CD14-positive monocyte (primary cell): ENCODE measurements around the gene SLC25A22. TPM values are rescaled to one million over a fixed set of nuclear protein-coding genes. Genes with fewer than 3 reads are reported as not detected.

Experiments
- DNase-seq, 3 donors: peaks; one replicate each; pipeline ENCODE4 v3.0.0-alpha.2; 2011 to 2022
- H2AFZ ChIP-seq: 2 replicates; pipeline ENCODE4 v1.6.0; 2012; ENCODE audit warnings: mild to moderate bottlenecking, low read depth, low read length, inconsistent platforms; ENCODE audit not compliant: insufficient read depth, poor library complexity, severe bottlenecking
- H3K27ac ChIP-seq, 2 donors: 1 replicate in 1 of 2; 2 replicates in 1 of 2; pipeline ENCODE4 v1.5.1; 2012 to 2013; ENCODE audit warnings: low read length in 2 of 2, control low read depth in 1 of 2, inconsistent platforms in 1 of 2, low read depth in 1 of 2, mild to moderate bottlenecking in 1 of 2
- H3K27me3 ChIP-seq, 2 donors: one replicate each; pipeline versions ENCODE4 v1.6.0 to v1.6.1; 2011 to 2013; ENCODE audit warnings: low read length in 2 of 2; ENCODE audit not compliant: control insufficient read depth in 2 of 2, insufficient read depth in 2 of 2
- H3K36me3 ChIP-seq, 2 donors: replicated peaks in 1 of 2; 1 replicate in 1 of 2; 2 replicates in 1 of 2; pipeline versions ENCODE4 v1.5.1 to v1.6.1; 2012 to 2013; ENCODE audit warnings: low read length in 2 of 2, control low read depth in 1 of 2, inconsistent platforms in 1 of 2, mild to moderate bottlenecking in 1 of 2; ENCODE audit not compliant: insufficient read depth in 2 of 2, control insufficient read depth in 1 of 2
- H3K4me1 ChIP-seq, 2 donors: 1 replicate in 1 of 2; 2 replicates in 1 of 2; pipeline versions ENCODE4 v1.5.1 to v1.6.1; 2012 to 2013; ENCODE audit warnings: low read length in 2 of 2, control low read depth in 1 of 2, inconsistent platforms in 1 of 2, mild to moderate bottlenecking in 1 of 2, moderate library complexity in 1 of 2; ENCODE audit not compliant: insufficient read depth in 2 of 2, control insufficient read depth in 1 of 2
- H3K4me2 ChIP-seq: replicated peaks from 2 replicates; pipeline ENCODE3; 2012; ENCODE audit warnings: low read length, moderate library complexity, mild to moderate bottlenecking; ENCODE audit not compliant: poor library complexity, severe bottlenecking; ENCODE audit errors: extremely low read depth
- H3K4me3 ChIP-seq, 3 experiments: fragments of 200-600 bp in 1 of 3; sonication (generic) in 1 of 3; replicated peaks in 1 of 3; 1 replicate in 2 of 3; 2 replicates in 1 of 3; pipeline ENCODE4 v1.5.1; 2011 to 2013; ENCODE audit warnings: low read length in 3 of 3, mild to moderate bottlenecking in 3 of 3, control low read depth in 2 of 3, low read depth in 2 of 3, inconsistent platforms in 1 of 3, moderate library complexity in 1 of 3
- H3K79me2 ChIP-seq: 2 replicates; pipeline ENCODE4 v1.6.0; 2012; ENCODE audit warnings: mild to moderate bottlenecking, control low read depth, inconsistent platforms, low read length, moderate library complexity; ENCODE audit not compliant: insufficient read depth
- H3K9ac ChIP-seq: 2 replicates; pipeline ENCODE4 v1.6.0; 2017; ENCODE audit warnings: low read length, mild to moderate bottlenecking; ENCODE audit not compliant: insufficient read depth, poor library complexity, severe bottlenecking
- H3K9me3 ChIP-seq, 2 donors: replicated peaks in 1 of 2; 1 replicate in 1 of 2; 2 replicates in 1 of 2; pipeline versions ENCODE4 v1.5.1 to v1.6.1; 2012 to 2013; ENCODE audit warnings: low read length in 2 of 2, control low read depth in 1 of 2; ENCODE audit not compliant: control insufficient read depth in 1 of 2, insufficient read depth in 1 of 2
- H4K20me1 ChIP-seq: 2 replicates; pipeline ENCODE4 v1.6.0; 2012; ENCODE audit warnings: mild to moderate bottlenecking, low read length, control low read depth, moderate library complexity; ENCODE audit not compliant: insufficient read depth
- H3K27ac Mint-ChIP-seq, 7 donors: one replicate each; pipeline ENCODE4 v1.8.0; 2020; ENCODE audit warnings: mild to moderate bottlenecking in 7 of 7, mixed read lengths in 7 of 7, moderate library complexity in 6 of 7, inconsistent platforms in 2 of 7
- H3K27me3 Mint-ChIP-seq, 3 donors: one replicate each; pipeline ENCODE4 v1.8.0; 2021 to 2022; ENCODE audit warnings: low read depth in 3 of 3, mild to moderate bottlenecking in 3 of 3, mixed read lengths in 3 of 3, moderate library complexity in 3 of 3, inconsistent platforms in 1 of 3
- H3K36me3 Mint-ChIP-seq, 2 donors: one replicate each; pipeline ENCODE4 v1.8.0; 2020; ENCODE audit warnings: mixed read lengths in 2 of 2, inconsistent platforms in 1 of 2, mild to moderate bottlenecking in 1 of 2
- H3K4me1 Mint-ChIP-seq: one replicate; pipeline ENCODE4 v1.8.0; 2020; ENCODE audit warnings: mild to moderate bottlenecking, mixed read lengths
- H3K4me3 Mint-ChIP-seq, 2 donors: one replicate each; pipeline ENCODE4 v1.8.0; 2020; ENCODE audit warnings: mild to moderate bottlenecking in 2 of 2, mixed read lengths in 2 of 2, moderate library complexity in 1 of 2
- H3K9me3 Mint-ChIP-seq, 7 donors: one replicate each; pipeline ENCODE4 v1.8.0; 2020 to 2022; ENCODE audit warnings: mixed read lengths in 7 of 7, mild to moderate bottlenecking in 6 of 7, moderate library complexity in 6 of 7, inconsistent platforms in 2 of 7
- WGBS: methylation state at CpG from one replicate; pipeline ENCODE4 v1.1.5; 2013; ENCODE audit warnings: missing lambda C conversion rate; ENCODE audit not compliant: insufficient coverage; 5-methylcytosine and 5-hydroxymethylcytosine counted together
- intact Hi-C, 2 donors: fragments of 100-400 bp; cut with micrococcal nuclease; formaldehyde crosslinking; loops; one replicate each; pipeline versions ENCODE4 v1.15.0 to v1.15.1; 2023
- polyA plus RNA-seq, 3 donors: library from polyadenylated mRNA; depleted of rRNA in 1 of 3; unstranded in 2 of 3; stranded (reverse) in 1 of 3; fragments of 300-500 nt in 2 of 3; fragments of >200 nt in 1 of 3; fragmentation: Illumina TruSeq in 2 of 3; gene quantifications; 1 replicate in 2 of 3; 2 replicates in 1 of 3; pipeline ENCODE4 v1.2.3, GENCODE V29; 2012 to 2021
- TF ChIP-seq, protein P1 (sequence below): fragments of 200-600 bp; IDR thresholded peaks from one replicate; pipeline ENCODE4 v1.8.0; 2022; ENCODE audit warnings: antibody characterized with exemption, mild to moderate bottlenecking

Gene SLC25A22
- polyA plus RNA-seq, 3 donors, result 4.4 to 20.9 (median 5.6) TPM

DNA sequence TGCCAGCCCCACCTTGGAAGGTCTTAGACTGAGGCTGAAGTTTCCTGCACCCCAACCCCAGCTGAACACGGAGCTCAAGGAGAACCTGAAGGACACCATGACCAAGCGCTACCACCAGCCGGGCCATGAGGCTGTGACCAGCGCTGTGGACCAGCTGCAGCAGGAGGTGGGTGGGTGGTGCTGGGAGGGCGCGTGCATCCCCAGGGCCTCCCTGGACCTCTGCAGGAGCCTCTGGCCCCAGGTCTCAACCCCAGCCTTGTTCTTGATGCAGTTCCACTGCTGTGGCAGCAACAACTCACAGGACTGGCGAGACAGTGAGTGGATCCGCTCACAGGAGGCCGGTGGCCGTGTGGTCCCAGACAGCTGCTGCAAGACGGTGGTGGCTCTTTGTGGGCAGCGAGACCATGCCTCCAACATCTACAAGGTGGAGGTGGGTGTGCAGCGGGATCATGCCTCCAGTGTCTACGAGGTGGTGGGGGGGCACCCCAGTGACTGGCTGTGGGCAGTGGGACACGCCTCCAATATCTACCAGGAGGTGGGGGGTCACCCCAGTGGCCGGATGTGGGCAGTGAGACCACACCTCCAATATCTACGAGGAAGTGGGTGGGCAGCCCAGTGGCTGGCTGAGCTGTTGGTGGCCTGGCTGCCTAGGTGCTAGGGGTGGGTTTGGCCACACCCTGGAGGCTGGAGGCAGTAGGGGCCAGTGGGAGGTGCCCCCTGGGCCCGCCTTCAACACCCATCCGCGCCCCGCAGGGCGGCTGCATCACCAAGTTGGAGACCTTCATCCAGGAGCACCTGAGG, 39.3 kb upstream of the SLC25A22 start:
- no peaks in the 10 kb centered on the region for H3K9me3 ChIP-seq
- peaks cover 50% of the 10 kb centered on the region for H3K79me2 ChIP-seq
- H3K4me1 Mint-ChIP-seq, result peaks cover 39% of the 10 kb centered on the region
- peaks cover 0 to 3% (median 0%) of the 10 kb centered on the region in 7 donors for H3K9me3 Mint-ChIP-seq
- H3K27ac ChIP-seq, result no peak overlapping the region
- H3K36me3 ChIP-seq, result peaks cover 41 to 46% of the 10 kb centered on the region in 2 donors
- peaks cover 0 to 26% (median 5%) of the 10 kb centered on the region in 3 donors for H3K27me3 Mint-ChIP-seq
- no peak overlapping the region for H3K9ac ChIP-seq
- no peak overlapping the region for H3K4me3 ChIP-seq
- intact Hi-C loops, result no loop called here
- no peak overlapping the region for H3K4me3 Mint-ChIP-seq
- TF ChIP-seq, protein P1, sequence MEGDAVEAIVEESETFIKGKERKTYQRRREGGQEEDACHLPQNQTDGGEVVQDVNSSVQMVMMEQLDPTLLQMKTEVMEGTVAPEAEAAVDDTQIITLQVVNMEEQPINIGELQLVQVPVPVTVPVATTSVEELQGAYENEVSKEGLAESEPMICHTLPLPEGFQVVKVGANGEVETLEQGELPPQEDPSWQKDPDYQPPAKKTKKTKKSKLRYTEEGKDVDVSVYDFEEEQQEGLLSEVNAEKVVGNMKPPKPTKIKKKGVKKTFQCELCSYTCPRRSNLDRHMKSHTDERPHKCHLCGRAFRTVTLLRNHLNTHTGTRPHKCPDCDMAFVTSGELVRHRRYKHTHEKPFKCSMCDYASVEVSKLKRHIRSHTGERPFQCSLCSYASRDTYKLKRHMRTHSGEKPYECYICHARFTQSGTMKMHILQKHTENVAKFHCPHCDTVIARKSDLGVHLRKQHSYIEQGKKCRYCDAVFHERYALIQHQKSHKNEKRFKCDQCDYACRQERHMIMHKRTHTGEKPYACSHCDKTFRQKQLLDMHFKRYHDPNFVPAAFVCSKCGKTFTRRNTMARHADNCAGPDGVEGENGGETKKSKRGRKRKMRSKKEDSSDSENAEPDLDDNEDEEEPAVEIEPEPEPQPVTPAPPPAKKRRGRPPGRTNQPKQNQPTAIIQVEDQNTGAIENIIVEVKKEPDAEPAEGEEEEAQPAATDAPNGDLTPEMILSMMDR, result no peak
- 92% methylated on average over 16 of the region's 22 CpGs for WGBS
- H3K36me3 Mint-ChIP-seq, result peaks cover 43 to 48% of the 10 kb centered on the region in 2 donors
- no peak overlapping the region for H2AFZ ChIP-seq
- no peak overlapping the region for H3K27ac Mint-ChIP-seq
- peaks cover 91% of the 10 kb centered on the region for H4K20me1 ChIP-seq
- peaks cover 37 to 49% of the 10 kb centered on the region in 2 donors for H3K4me1 ChIP-seq
- no peak overlapping the region for H3K4me2 ChIP-seq
- no peak for DNase-seq
- H3K27me3 ChIP-seq, result peaks cover 0 to 11% of the 10 kb centered on the region in 2 donors

- Histone ChIP-seq H3K27me3 (peaks cover 0 to 18% of the 10 kb centered on the region in 2 donors), H3K4me3 (no peak overlapping the region), H3K9ac (no peak overlapping the region), H3K9me3 (no peaks in the 10 kb centered on the region), H4K20me1 (peaks cover 91% of the 10 kb centered on the region), H3K4me1 (peaks cover 41 to 52% of the 10 kb centered on the region in 2 donors), H2AFZ (no peak overlapping the region), H3K4me2 (no peak overlapping the region), H3K27ac (no peak overlapping the region), H3K36me3 (peaks cover 41 to 46% of the 10 kb centered on the region in 2 donors), H3K79me2 (peaks cover 44% of the 10 kb centered on the region)
- peaks cover 44 to 48% of the 10 kb centered on the region in 2 donors for H3K36me3 Mint-ChIP-seq
- no peak overlapping the region for H3K27ac Mint-ChIP-seq
- peaks cover 45% of the 10 kb centered on the region for H3K4me1 Mint-ChIP-seq
- intact Hi-C loops, result no loop called here
- H3K9me3 Mint-ChIP-seq, result peaks cover 0 to 7% (median 0%) of the 10 kb centered on the region in 7 donors
- peaks cover 1 to 33% (median 7%) of the 10 kb centered on the region in 3 donors for H3K27me3 Mint-ChIP-seq
- DNase-seq, result no peak
- H3K4me3 Mint-ChIP-seq, result no peak overlapping the region
- TF ChIP-seq, protein P1, result no peak
- whole genome bisulfite sequencing, result 89% methylated on average over 9 of the region's 9 CpGs
These were observed 38.6 kb upstream of the SLC25A22 start for GRCh38 chr11:836700-837099.
